ENCODE measurements around the gene ALPG. TPM values are rescaled to one million over a fixed set of nuclear protein-coding genes. Genes with fewer than 3 reads are reported as not detected.

Gene ALPG
- total and polyA plus RNA-seq, 9 of the 15 experiments (the other 6 are each of a cell fraction or from before 2014, with no cell fraction given): not detected

GRCh38 chr2:232448304-232448690 lies 41.7 kb downstream of the ALPG start:
- Histone ChIP-seq H3K4me3 (no peak overlapping the region), H4K20me1 (replicated peaks; ENCODE audit: control insufficient read depth, insufficient read depth, low read length) (no peaks in the 10 kb centered on the region), H3K9ac (ENCODE audit: insufficient read depth in 1 of 2, low read depth in 2 of 2, low read length in 2 of 2) (no peak overlapping the region), H2AFZ (ENCODE audit: low read depth, low read length) (no peak overlapping the region), H3K9me1 (ENCODE audit: control insufficient read depth, insufficient read depth, low read length) (no peaks in the 10 kb centered on the region), H3K27ac (ENCODE audit: extremely low read depth, low read depth, low read length) (no peak overlapping the region), H3K4me1 (replicated peaks in 1 of 2; ENCODE audit: control insufficient read depth in 2 of 2, insufficient read depth in 2 of 2, low read length in 2 of 2) (peaks cover 0 to 12% of the 10 kb centered on the region in 2 experiments; a peak in 2 of 5 replicates), H3K79me2 (ENCODE audit: control insufficient read depth, insufficient read depth, low read length) (no peaks in the 10 kb centered on the region), H3K36me3 (ENCODE audit: control insufficient read depth, insufficient read depth, low read length) (no peaks in the 10 kb centered on the region), H3K9me3 (replicated peaks; ENCODE audit: control insufficient read depth, insufficient read depth, low read depth, low read length) (no peaks in the 10 kb centered on the region), H3K27me3 (ENCODE audit: control insufficient read depth in 2 of 2, insufficient read depth in 2 of 2, low read length in 2 of 2) (peaks cover 0 to 5% of the 10 kb centered on the region in 2 experiments; a peak in 1 of 5 replicates), H3K4me2 (ENCODE audit: insufficient read depth, low read length) (no peak overlapping the region)
- CTCF ChIA-PET (ENCODE audit: low intra/inter-chr PET ratio): no interaction called here
- TF ChIP-seq EP300 (IDR thresholded peaks at IDR 0.05; ENCODE audit: low read length) (no peak), ATF7 (IDR thresholded peaks at IDR 0.05) (no peak), SMARCE1 (IDR thresholded peaks at IDR 0.05) (no peak), ZNF408 (CRISPR knock-in tag; IDR thresholded peaks at IDR 0.05; ENCODE audit: low read depth) (no peak), PRMT5 (CRISPR knock-in tag; IDR thresholded peaks at IDR 0.05) (no peak), MAFF (IDR thresholded peaks at IDR 0.05; ENCODE audit: low read length) (no peak), ZNF41 (CRISPR knock-in tag; conservative IDR thresholded peaks at IDR 0.05) (no peak), MXI1 (IDR thresholded peaks at IDR 0.05; ENCODE audit: low read depth, low read length) (no peak), ZNF764 (CRISPR knock-in tag; IDR thresholded peaks at IDR 0.05; ENCODE audit: low read depth) (no peak), PHF20 (IDR thresholded peaks at IDR 0.05; ENCODE audit: partially characterized antibody) (no peak), ZNF695 (CRISPR knock-in tag; IDR thresholded peaks at IDR 0.05) (no peak), RBM15 (IDR thresholded peaks at IDR 0.05; ENCODE audit: insufficient read depth, low read length) (no peak)
- POLR2A ChIA-PET: no interaction called here
- FAIRE-seq: no peak
- intact Hi-C loops (cut with micrococcal nuclease): loop anchor here (5.0 kb wide), 1 partner anchor 74 kb away; the partner anchor contains the start of gene PRSS56
- ATAC-seq: no peak
- DNase-seq (ENCODE audit: extremely low read depth in 1 of 4, low spot score in 3 of 4): no peak
- no TSS peak for BruUV-seq (replicated peaks)
- in situ Hi-C loops (cut with MboI): no loop called here
- 13% methylated on average over 7 of the region's 10 CpGs for WGBS (ENCODE audit: insufficient coverage, low coverage, missing lambda C conversion rate)
